GM12891 (cell line): ENCODE results near the gene RHD.

Experiments used
- PAX5 ChIP-seq: IDR thresholded peaks from 2 replicates; pipeline ENCODE4 v1.6.1; 2011; ENCODE audit warnings: low read length, moderate library complexity, mild to moderate bottlenecking; ENCODE audit not compliant: insufficient read depth, severe bottlenecking
- POLR2A ChIP-seq: IDR thresholded peaks from 2 replicates; pipeline ENCODE4 v1.6.1; 2011; ENCODE audit warnings: low read depth, low read length, control low read depth
- POLR2AphosphoS5 ChIP-seq: IDR thresholded peaks from 2 replicates; pipeline ENCODE4 v1.6.1; 2011; ENCODE audit warnings: low read depth, low read length, control low read depth
- POU2F2 ChIP-seq: IDR thresholded peaks from 2 replicates; pipeline ENCODE4 v1.6.1; 2011; ENCODE audit warnings: low read depth, mild to moderate bottlenecking, control low read depth, low read length, moderate library complexity
- SPI1 ChIP-seq: IDR thresholded peaks from 2 replicates; pipeline ENCODE4 v1.6.1; 2011; ENCODE audit warnings: low read depth, low read length, control low read depth
- TAF1 ChIP-seq: IDR thresholded peaks from 2 replicates; pipeline ENCODE4 v1.6.1; 2011; ENCODE audit warnings: low read depth, low read length, control low read depth

DNA sequence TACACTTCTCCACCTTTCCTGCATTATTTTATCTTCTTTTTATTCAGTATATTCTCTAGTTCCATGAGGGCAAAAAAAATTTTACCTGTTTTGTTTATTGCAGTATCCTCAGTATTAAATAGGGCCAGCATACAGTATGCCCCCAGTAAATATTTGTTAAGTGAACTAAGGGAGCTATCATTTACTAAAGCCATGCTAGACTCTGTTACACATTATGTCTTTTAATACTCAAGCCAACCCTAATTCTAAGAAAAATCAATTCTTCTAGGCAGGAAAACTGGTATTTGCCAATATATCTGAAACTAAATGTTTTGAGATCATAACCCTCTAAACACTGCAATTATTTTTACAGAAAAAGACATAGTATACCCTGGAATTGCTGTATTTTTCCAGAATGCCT, 84.1 kb downstream of the RHD start:
- no peak for TF ChIP-seq POLR2A
- TF ChIP-seq POU2F2 = no peak
- no peak for TF ChIP-seq SPI1
- no peak for TF ChIP-seq POLR2AphosphoS5
- TF ChIP-seq TAF1 = no peak
- TF ChIP-seq PAX5 = no peak
